Stimulated activated CD4-positive, alpha-beta T cell treated with anti-CD3 and anti-CD28 coated beads, Interleukin-2, amount 100 ng/mL, for 24 hours (primary cell): ENCODE measurements around the gene DHX40.
"Not testable (repeated sequence)": the region's sequence is repeated elsewhere in the genome, so short reads cannot be mapped to it uniquely, and the experiment has no call there.

Source experiments
- DNase-seq, 2 donors: peaks; one replicate each; pipeline ENCODE4 v3.0.0-alpha.2; 2020

DHX40 gene

GRCh38 chr17:59631276-59631675 is 65.9 kb downstream of the DHX40 start:
- DNase-seq: no peak

DNA sequence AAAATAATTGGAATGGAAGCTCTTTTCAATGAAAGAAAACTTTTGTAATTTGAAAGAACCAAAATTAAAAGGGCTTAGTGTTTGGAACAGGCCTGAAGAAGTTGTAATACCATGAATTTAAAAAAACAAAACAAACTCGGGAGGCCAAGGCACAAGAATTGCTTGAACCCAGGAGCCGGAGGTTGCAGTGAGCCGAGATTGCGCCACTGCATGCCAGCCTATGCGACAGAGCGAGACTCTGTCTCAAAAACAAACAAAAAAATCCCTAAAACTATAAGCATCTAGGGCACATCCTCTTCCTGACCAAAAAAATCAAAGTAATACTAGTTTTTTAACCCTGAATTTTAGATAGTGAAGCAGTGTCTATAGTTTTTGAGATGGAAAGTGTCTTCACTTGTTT is 67.0 kb downstream of the DHX40 start:
- DNase-seq: no peak

- DNase-seq: no peak
These were observed 68.4 kb downstream of the DHX40 start for GRCh38 chr17:59633658-59634359.

DNA sequence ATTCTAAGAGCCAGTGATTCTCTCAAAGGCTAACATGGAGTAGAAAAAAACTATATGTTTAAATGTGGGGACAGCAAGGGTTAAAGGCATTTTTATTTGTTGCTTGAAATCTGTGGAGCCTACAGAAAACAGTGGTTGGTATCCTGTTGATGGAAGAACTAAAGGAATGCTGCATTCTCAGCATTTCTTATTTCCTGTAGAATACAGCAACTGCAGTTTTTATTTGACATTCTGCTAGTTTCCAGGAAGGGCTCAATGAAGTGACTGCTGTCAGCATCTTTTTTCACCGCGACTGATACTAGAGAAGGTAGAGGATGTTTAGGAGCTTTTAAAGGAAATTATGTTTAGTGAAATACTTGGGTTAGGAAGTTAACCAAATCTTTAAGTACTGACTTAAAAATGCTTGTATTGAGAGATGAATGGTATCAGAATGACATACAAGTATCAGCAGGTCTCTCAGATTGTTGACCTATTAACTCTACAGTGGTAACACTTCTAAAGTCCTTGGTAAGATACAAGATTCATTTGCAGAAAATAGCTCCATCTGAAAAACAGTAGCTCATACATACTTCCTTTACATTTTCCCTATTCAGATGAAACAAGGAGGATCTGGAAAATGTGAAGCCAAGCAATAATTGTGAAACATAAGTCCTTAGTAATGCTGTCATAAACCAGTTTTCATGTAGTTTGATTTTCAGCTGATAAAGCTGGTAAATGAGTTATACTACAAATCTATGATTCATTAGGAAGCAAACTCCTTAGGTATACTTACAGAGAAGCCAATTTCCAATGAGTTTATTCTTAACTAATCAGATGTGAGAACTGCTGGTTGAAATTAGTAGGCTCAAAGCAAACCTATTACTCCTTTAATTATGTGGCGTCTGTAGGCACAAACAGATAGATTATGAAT is 69.5 kb downstream of the DHX40 start:
- no peak for DNase-seq

DNA sequence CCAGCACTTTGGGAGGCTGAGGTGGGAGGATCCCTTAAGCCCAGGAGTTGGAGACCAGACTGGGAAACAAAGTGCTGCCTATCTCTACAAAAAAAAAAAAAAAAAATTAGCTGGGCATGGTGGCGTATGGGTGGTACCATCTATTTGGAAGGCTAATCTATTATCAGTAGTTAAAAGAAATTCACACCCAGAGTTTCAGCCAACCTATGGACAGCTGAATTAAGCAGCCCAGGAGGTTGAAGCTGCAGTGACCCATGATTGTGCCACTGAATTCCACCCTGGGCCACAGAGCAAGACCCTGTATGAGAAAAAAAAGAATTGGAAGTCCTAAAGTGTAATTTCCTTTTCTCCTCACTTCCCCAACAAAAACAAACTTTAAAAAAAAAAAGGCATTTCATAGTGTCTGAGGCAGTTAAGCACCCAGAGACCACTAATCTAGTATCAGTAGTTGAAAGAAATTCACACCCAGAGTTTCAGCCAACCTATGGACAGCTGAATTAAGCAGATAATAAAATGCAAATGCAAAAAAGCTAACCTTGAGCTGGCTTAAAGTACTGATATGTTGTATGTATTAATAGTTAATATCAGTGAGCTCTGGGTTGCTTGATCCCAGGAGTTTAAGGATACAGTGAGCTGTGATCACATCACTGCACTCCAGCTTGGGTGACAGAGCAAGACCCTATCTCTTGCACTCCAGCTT is 72.4 kb downstream of the DHX40 start:
- no peak for DNase-seq

GRCh38 chr17:59638553-59638952 is 73.1 kb downstream of the DHX40 start:
- DNase-seq: no peak

DNA sequence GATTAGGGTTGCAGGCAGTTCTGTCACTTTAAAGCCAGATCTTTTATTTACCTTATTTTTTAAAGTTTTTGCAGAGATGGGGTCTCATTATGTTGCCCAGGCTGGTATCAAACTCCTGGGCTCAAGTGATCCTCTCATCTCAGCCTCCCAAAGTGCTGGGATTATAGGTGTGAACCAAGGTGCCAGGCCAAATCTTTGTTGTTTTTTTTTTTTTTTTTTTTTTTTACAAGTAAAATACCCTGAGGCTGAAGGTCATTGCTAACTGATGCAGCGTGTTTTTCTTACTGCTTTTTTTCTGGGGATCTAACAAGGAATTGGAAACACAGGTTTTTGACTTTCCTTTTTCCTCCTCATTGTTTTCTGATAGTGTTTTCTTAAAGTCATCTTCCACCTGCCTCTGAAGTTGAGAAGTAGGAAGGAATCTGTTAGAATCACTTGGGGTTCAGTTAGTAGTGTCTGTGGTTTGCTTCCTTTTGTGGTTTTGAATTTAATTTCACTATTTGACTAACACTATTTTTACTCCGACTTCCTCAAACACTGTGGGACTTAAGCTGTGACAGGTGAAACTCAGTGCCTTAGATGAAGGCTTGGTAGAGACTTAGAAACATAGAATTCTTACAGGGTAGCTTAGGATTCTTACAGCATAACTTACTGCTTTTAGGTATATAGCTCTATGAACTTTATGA is 76.5 kb downstream of the DHX40 start:
- DNase-seq: no peak

GRCh38 chr17:59642565-59642964 is 77.2 kb downstream of the DHX40 start:
- no peak for DNase-seq

- DNase-seq: no peak
These were observed 78.0 kb downstream of the DHX40 start for GRCh38 chr17:59643159-59644140.

DNA sequence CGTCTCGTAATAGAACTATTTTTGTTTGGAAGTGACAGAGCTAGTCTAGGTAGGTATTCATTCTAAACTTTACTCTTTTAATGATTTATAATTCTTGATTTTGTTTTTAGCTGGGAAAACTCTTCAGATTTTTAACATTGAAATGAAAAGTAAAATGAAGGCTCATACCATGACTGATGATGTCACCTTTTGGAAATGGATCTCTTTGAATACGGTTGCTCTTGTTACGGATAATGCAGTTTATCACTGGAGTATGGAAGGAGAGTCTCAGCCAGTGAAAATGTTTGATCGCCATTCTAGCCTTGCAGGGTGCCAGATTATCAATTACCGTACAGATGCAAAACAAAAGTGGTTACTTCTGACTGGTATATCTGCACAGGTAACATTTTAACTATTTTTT is 81.9 kb downstream of the DHX40 start:
- DNase-seq: no peak

- no peak for DNase-seq
These were observed 84.5 kb downstream of the DHX40 start for GRCh38 chr17:59649886-59650285.

GRCh38 chr17:59650642-59651041 is 85.2 kb downstream of the DHX40 start:
- no peak for DNase-seq

DNA sequence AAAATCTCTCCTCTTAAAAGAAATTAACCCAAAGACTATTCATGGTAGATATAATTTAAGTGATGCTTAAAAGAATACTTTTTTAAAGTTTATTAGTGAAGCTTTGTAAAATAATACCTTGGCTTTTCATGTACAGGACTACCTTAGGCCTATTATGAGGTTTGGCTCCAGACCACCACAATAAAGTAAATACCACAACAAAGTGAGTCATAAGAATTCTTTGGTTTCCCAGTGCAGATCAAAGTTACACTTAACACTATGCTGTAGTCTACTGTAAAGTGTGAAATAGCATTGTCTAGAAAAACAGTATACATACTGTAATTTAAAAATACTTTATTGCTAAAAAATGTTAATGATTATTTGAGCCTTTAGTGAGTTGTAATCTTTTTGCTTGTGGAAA is 85.9 kb downstream of the DHX40 start:
- no peak for DNase-seq

- no peak for DNase-seq
These were observed 86.7 kb downstream of the DHX40 start for GRCh38 chr17:59652119-59652518.

GRCh38 chr17:59656624-59657023 is 91.2 kb downstream of the DHX40 start:
- not testable (repeated sequence) for DNase-seq
